GM13977 (cell line): ENCODE data around the gene NAV3.

ENCODE experiments used
- DNase-seq: peaks from one replicate; pipeline ENCODE4 v3.0.0; 2012; ENCODE audit warnings: low spot score
- in situ Hi-C: fragments of 300-500 bp; cut with MboI; formaldehyde crosslinking; loops from one replicate; pipeline ENCODE4 v1.12.0; 2022; ENCODE audit warnings: low sequenced_read_pairs, low pct_unique_long_range_greater_than_20kb, mixed read lengths, inconsistent platforms; ENCODE audit not compliant: unreplicated experiment
- TF ChIP-seq, protein P1 (sequence below): IDR thresholded peaks from 2 replicates; pipeline ENCODE4 v1.5.1; 2012; ENCODE audit warnings: mild to moderate bottlenecking, control low read depth; ENCODE audit not compliant: insufficient read depth; ENCODE audit errors: extremely low read depth, missing control alignments

The NAV3 gene

DNA sequence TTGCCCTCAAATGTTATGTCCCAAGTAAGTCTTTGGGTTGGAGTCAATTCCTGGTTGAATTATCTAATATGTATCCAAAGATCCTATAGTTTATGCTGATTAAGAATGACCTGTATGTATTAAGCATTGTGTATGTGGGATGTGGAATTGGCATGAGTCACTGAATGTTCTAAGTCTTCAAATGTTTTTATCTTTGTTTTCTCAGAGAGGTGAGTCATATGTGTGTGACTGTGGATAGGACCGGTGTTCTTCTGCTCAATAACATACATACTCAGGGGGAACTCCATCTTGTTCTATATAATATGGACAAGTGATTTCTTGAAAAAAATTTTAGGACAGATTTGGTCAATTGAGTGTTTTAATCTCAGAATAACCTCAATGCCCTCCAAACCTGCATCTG is 57.9 kb downstream of the NAV3 start:
- in situ Hi-C loops, result no loop called here
- DNase-seq, result no peak
- TF ChIP-seq, protein P1, sequence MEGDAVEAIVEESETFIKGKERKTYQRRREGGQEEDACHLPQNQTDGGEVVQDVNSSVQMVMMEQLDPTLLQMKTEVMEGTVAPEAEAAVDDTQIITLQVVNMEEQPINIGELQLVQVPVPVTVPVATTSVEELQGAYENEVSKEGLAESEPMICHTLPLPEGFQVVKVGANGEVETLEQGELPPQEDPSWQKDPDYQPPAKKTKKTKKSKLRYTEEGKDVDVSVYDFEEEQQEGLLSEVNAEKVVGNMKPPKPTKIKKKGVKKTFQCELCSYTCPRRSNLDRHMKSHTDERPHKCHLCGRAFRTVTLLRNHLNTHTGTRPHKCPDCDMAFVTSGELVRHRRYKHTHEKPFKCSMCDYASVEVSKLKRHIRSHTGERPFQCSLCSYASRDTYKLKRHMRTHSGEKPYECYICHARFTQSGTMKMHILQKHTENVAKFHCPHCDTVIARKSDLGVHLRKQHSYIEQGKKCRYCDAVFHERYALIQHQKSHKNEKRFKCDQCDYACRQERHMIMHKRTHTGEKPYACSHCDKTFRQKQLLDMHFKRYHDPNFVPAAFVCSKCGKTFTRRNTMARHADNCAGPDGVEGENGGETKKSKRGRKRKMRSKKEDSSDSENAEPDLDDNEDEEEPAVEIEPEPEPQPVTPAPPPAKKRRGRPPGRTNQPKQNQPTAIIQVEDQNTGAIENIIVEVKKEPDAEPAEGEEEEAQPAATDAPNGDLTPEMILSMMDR, result no peak

DNA sequence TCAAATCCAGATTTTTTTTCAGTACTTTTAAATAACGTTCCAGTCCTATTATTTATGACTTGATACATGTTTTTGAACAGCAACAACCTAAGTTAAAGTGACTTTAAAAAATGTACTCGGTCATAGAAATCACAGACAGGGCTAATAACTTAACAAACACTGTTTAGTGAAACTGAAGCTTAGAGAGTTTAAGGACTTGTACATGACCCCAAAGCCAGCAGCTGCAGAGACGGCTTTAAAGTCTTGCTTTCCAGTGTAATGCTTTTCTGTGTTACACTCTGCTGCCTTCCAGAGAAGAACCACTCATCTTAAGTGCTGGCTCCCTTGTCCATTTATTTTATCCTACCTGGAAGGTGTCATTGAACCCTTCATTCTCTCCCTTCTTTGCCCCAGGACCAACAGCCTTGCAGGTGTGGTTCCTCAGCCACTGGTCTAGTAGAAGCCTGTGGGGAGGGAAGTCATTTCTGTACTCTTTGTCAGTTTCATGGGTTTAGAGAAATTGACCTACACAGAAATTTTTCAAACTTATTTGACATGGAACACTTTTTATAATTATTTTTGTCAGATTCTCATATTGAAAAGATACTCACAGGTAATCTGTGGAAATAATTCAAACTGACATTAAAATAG is 60.9 kb downstream of the NAV3 start:
- in situ Hi-C loops, result no loop called here
- TF ChIP-seq, protein P1, result no peak
- DNase-seq, result no peak

DNA sequence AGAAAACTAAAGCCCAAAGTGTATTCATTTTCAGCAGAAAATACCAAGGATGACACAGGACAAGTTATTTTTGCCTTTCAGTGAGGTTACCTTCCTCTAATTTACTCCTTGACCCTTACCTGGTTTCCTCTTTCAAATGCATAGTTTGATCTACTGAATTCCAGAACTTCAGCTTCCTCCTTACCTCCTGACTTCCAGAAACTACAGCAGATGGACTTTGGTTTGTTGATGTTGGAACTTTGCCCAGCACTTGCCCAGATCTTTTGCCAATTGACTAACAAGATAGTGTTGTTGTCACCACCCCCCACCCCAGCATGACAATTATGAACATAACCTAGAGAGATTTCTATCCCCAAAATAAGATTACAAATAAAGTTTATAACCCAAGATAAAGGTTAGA is 63.2 kb downstream of the NAV3 start:
- no peak for DNase-seq
- in situ Hi-C loops, result no loop called here
- TF ChIP-seq, protein P1, result no peak

DNA sequence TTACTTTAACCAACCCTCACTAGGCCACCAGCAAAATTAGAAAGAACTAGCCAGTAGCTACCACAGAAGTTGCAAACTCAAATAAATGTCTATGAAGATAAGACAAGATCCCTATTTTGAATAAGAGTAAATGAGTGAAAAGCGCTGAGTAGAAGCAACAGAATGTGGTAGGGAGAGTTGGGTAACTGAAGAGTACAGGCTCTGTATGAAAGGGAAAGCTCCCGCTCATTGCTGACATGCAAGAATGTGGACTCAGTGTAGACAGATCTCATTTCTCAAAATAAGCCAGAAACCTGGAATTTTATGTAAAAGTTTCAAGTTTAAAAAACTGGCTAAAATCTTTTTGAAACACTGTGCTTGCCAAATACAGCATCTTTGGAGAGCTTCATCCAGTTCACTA is 63.9 kb downstream of the NAV3 start:
- in situ Hi-C loops, result no loop called here
- TF ChIP-seq, protein P1, result no peak
- DNase-seq, result no peak

DNA sequence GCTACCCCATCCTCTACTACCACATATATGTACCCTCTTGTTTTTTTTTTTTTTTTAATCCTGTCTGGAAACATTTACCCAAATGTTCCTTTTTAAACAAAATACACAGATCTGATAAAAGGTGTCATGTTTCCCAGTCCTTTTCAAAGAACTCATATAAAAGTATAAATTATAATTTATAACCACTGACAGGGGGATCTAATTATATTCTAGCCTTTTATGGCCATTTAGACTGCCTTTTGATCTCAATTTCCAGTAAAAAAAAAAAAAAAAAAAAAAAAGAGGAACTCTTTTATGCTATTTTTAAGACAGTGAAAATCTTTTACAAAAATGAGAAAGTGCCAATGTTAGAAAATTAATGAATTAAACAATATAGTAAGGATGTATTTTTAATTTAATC is 65.0 kb downstream of the NAV3 start:
- in situ Hi-C loops, result no loop called here
- TF ChIP-seq, protein P1, result no peak
- no peak for DNase-seq

DNA sequence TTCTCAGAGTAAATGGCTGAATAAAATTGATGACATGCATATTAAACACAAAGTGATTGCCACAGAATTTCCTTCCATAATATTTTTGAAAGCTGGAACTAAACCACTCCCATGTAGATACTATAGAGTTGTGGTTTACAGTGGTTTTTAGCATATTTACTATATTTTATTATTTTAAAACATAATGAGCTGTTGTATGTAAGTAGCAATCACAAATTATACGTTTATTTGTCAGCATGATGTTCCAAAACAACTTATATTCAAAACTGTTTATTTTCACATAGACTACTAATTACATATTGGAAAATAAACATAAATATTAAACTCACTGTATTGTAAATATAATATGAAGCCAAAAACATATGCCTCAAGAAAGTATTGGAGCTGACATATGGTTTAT is 77.2 kb downstream of the NAV3 start:
- no peak for DNase-seq
- in situ Hi-C loops, result no loop called here
- TF ChIP-seq, protein P1, result no peak

DNA sequence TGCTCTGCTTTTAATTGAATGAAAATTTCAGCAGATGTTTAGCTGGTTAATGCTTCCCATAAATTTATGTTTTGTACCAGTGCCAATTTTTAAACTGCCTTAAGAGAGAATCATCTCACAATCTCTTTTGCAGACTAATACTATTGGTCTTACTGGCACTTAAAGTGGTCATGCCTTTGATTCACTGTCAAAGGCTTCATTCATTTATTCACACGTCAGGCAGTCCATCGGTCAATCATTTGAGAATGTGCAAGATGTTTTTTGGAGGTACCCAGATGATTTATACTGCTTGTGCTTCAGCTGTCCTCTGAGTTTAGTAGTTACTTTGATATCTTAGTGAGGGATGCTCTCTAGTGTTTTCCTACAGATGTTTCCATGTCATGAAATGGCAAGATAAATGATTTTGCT is 83.4 kb downstream of the NAV3 start:
- DNase-seq, result no peak
- in situ Hi-C loops, result no loop called here
- TF ChIP-seq, protein P1, result peak; percentile 26
